Tibial artery (tissue), 4 donors: Measurements from ENCODE around the gene ZNF277.

Source experiments
- DNase-seq, 2 donors: peaks; one replicate each; pipeline ENCODE4 v3.0.0-alpha.2; 2019
- H3K27ac ChIP-seq, 2 donors: fragments of 200-600 bp; sonication (generic) in 1 of 2; 1 replicate in 1 of 2; 2 replicates in 1 of 2; pipeline ENCODE4 v1.5.1; 2018 to 2019; ENCODE audit warnings: mild to moderate bottlenecking in 1 of 2
- H3K27me3 ChIP-seq, 2 donors: fragments of 200-600 bp; sonication (generic) in 1 of 2; one replicate each; pipeline versions ENCODE4 v1.5.1 to v1.6.0; 2016 to 2019
- H3K36me3 ChIP-seq, 3 donors: fragments of 200-600 bp; sonication (generic) in 2 of 3; one replicate each; pipeline ENCODE4 v1.5.1; 2016 to 2019; ENCODE audit warnings: mild to moderate bottlenecking in 2 of 3
- H3K4me1 ChIP-seq, 4 donors: fragments of 200-600 bp; sonication (generic) in 2 of 4; 1 replicate in 3 of 4; 2 replicates in 1 of 4; pipeline ENCODE4 v1.5.1; 2016 to 2019
- H3K4me3 ChIP-seq, 2 donors: fragments of 200-600 bp; sonication (generic) in 1 of 2; 1 replicate in 1 of 2; 2 replicates in 1 of 2; pipeline ENCODE4 v1.5.1; 2018 to 2019; ENCODE audit warnings: mild to moderate bottlenecking in 2 of 2
- H3K9me3 ChIP-seq, 3 donors: fragments of 200-600 bp; sonication (generic) in 1 of 3; one replicate each; pipeline ENCODE4 v1.5.1; 2016 to 2019
- intact Hi-C: fragments of 100-400 bp; cut with DNase I; formaldehyde crosslinking; loops from one replicate; pipeline ENCODE4 v1.15.0; 2023; ENCODE audit warnings: low total_unique reads
- TF ChIP-seq, protein P1 (sequence below), 2 experiments: fragments of 200-600 bp in 1 of 2; fragments of 450-650 bp in 1 of 2; IDR thresholded peaks; one replicate each; pipeline ENCODE4 v1.5.1; 2017 to 2019; ENCODE audit warnings: antibody characterized with exemption in 2 of 2, mild to moderate bottlenecking in 1 of 2, moderate library complexity in 1 of 2

The ZNF277 gene

DNA sequence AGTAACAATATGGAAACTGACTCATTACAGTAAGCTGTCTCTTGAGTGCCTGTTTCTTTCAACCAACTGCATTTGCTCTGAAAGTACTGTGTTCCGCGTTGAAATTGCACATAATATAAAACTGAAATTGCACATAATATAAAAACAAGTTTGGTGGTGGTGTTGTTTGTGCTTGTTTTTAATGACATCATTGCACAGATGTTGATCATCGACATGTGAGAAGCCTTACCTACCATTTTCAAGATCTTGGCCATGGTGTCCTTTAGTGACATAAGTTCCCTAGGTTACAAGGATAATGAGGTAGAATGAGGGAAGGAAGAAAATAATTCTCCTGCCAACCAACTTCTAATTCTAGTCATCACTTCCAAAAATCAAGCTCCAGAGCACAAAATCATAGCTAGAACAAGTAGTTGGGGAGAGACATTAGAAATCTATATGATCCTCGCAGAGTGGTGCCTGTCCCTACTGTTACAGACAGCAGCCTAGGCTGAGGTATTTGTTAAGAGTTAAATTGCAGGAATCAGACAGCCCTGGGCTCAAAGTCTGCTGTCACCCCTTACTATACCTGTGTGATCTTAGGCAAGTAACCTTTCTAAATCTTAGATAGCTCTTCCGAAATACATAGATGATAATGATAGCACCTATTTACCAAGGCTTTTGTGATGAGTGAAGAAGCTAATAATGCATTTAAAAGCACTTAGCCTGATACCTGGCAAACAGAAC, 29.6 kb upstream of the ZNF277 start:
- DNase-seq, result no peak
- H3K4me1 ChIP-seq, result peaks cover 0 to 13% (median 0%) of the 10 kb centered on the region in 4 donors
- no peaks in the 10 kb centered on the region for H3K27me3 ChIP-seq
- no peaks in the 10 kb centered on the region for H3K9me3 ChIP-seq
- H3K36me3 ChIP-seq, result no peaks in the 10 kb centered on the region
- intact Hi-C loops, result no loop called here
- no peak overlapping the region for H3K4me3 ChIP-seq
- TF ChIP-seq, protein P1, sequence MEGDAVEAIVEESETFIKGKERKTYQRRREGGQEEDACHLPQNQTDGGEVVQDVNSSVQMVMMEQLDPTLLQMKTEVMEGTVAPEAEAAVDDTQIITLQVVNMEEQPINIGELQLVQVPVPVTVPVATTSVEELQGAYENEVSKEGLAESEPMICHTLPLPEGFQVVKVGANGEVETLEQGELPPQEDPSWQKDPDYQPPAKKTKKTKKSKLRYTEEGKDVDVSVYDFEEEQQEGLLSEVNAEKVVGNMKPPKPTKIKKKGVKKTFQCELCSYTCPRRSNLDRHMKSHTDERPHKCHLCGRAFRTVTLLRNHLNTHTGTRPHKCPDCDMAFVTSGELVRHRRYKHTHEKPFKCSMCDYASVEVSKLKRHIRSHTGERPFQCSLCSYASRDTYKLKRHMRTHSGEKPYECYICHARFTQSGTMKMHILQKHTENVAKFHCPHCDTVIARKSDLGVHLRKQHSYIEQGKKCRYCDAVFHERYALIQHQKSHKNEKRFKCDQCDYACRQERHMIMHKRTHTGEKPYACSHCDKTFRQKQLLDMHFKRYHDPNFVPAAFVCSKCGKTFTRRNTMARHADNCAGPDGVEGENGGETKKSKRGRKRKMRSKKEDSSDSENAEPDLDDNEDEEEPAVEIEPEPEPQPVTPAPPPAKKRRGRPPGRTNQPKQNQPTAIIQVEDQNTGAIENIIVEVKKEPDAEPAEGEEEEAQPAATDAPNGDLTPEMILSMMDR (IDR thresholded peaks at IDR 0.05), result no peak
- no peak overlapping the region for H3K27ac ChIP-seq

DNA sequence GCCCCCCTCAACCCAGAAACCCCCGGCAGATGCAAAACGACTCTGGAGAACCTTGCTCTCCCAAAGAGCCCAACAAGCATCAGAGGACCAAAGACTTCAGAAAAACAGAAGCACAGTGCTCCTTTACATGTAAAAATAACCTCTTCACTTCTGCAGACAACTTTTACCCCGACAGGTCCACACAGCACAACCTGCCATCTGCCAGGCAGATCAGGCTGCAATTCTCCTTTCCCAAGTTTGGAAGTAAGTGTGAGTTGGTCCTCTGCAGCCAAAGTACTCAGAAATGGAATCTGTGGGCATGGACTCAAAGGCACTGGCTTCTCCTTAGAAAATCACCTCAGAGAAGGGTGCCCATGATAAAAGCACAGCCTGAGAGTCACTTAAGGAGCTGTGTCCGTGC, 26.3 kb upstream of the ZNF277 start:
- Histone ChIP-seq H3K27ac (no peak overlapping the region), H3K9me3 (no peaks in the 10 kb centered on the region), H3K27me3 (no peaks in the 10 kb centered on the region), H3K4me3 (no peak overlapping the region), H3K36me3 (no peaks in the 10 kb centered on the region), H3K4me1 (peaks cover 0 to 13% (median 0%) of the 10 kb centered on the region in 4 donors)
- intact Hi-C loops, result no loop called here
- TF ChIP-seq, protein P1 (IDR thresholded peaks at IDR 0.05), result no peak
- no peak for DNase-seq

DNA sequence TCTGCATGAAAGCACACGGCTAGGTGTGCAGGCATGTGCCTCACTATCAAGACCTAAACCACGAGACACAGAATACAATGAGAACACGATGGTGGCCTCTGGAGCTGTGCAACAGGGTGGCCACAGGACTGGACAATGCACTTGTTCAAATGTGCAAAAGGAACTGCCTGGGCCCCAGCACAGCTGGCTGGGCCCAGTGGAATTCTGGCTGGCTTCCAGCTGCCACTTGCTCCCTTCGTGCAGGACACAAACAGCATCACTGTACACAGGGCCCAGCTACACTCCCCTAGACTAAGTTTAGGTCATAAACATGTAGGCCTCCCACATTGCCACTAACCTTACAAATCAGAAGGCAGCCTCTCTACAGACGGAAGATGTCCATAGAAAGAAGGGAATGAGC, 23.7 kb upstream of the ZNF277 start:
- Histone ChIP-seq H3K9me3 (no peaks in the 10 kb centered on the region), H3K27me3 (no peaks in the 10 kb centered on the region), H3K4me3 (no peak overlapping the region), H3K27ac (no peak overlapping the region), H3K36me3 (no peaks in the 10 kb centered on the region), H3K4me1 (peaks cover 0 to 13% (median 0%) of the 10 kb centered on the region in 4 donors)
- intact Hi-C loops, result no loop called here
- no peak for DNase-seq
- TF ChIP-seq, protein P1 (IDR thresholded peaks at IDR 0.05), result no peak

DNA sequence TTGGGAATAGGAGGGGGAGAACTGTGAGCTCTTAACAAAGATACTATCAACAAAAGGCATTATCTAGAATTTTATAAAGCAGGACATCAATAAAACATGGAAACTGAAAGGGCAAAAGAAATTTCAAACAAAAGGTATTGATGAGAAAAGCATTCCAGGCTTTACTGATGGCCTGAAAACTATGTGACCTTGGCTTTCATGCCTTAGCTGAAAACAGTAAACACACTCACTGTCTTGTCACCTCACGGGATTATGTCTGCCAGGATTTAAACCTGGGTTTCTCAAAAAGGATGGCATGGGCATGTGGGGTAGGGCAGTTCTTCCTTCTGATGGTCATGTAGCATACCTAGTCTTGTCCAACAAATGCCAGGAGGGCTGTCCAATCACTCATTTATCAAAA, 23.2 kb upstream of the ZNF277 start:
- H3K4me1 ChIP-seq, result peaks cover 0 to 13% (median 0%) of the 10 kb centered on the region in 4 donors
- TF ChIP-seq, protein P1 (IDR thresholded peaks at IDR 0.05), result no peak
- DNase-seq, result no peak
- no peaks in the 10 kb centered on the region for H3K27me3 ChIP-seq
- H3K27ac ChIP-seq, result no peak overlapping the region
- H3K9me3 ChIP-seq, result no peaks in the 10 kb centered on the region
- H3K36me3 ChIP-seq, result no peaks in the 10 kb centered on the region
- intact Hi-C loops, result no loop called here
- H3K4me3 ChIP-seq, result no peak overlapping the region

DNA sequence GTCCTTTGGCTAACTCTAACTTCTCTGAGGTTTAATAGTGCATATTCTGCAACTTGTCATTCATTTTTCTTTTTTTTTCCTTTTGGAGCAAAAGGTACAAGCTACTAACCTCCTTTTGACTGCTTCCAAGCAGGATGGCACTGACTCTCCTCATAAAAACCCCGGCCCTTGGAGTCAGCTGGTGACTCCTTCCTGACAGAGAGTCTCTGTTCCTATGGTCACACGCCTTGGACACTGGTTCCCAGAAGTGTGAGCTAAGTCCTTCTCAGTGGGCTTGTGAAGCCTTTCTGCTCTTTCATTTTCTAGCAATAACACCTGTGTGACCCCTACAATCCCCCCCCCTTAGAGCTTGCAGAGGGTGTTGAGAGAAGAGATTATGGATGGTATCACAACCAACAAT, 22.0 kb upstream of the ZNF277 start:
- intact Hi-C loops, result no loop called here
- Histone ChIP-seq H3K36me3 (no peaks in the 10 kb centered on the region), H3K27me3 (no peaks in the 10 kb centered on the region), H3K4me3 (no peak overlapping the region), H3K27ac (no peak overlapping the region), H3K9me3 (no peaks in the 10 kb centered on the region), H3K4me1 (peaks cover 0 to 13% (median 0%) of the 10 kb centered on the region in 4 donors)
- TF ChIP-seq, protein P1 (IDR thresholded peaks at IDR 0.05), result no peak
- no peak for DNase-seq
